ENCODE data around the gene ANKRD23.

The ANKRD23 gene

GRCh38 chr2:96832754-96833507 lies 10.9 kb downstream of the ANKRD23 start:
- no peak for DNase-seq

- DNase-seq, result no peak
These were observed 11.4 kb downstream of the ANKRD23 start for GRCh38 chr2:96832408-96832753.

- DNase-seq, result no peak
These were observed 12.1 kb downstream of the ANKRD23 start for GRCh38 chr2:96831679-96832078.

GRCh38 chr2:96830044-96830562 lies 13.7 kb downstream of the ANKRD23 start:
- DNase-seq, result no peak

GRCh38 chr2:96828874-96829273 lies 14.9 kb downstream of the ANKRD23 start:
- DNase-seq, result no peak

GRCh38 chr2:96828436-96828835 lies 15.4 kb downstream of the ANKRD23 start:
- no peak for DNase-seq

- DNase-seq, result no peak
These were observed 17.1 kb downstream of the ANKRD23 start for GRCh38 chr2:96826546-96827278.

- no peak for DNase-seq
These were observed 18.8 kb downstream of the ANKRD23 start for GRCh38 chr2:96825057-96825456.

GRCh38 chr2:96824079-96824870 lies 19.5 kb downstream of the ANKRD23 start:
- DNase-seq, result no peak

GRCh38 chr2:96823198-96823597 lies 20.6 kb downstream of the ANKRD23 start:
- DNase-seq, result no peak

- DNase-seq, result no peak
These were observed 21.0 kb downstream of the ANKRD23 start for GRCh38 chr2:96822786-96823185.

- no peak for DNase-seq
These were observed 22.6 kb downstream of the ANKRD23 start for GRCh38 chr2:96821113-96821675.

- DNase-seq, result no peak
These were observed 23.8 kb downstream of the ANKRD23 start for GRCh38 chr2:96819876-96820511.

GRCh38 chr2:96819128-96819875 lies 24.5 kb downstream of the ANKRD23 start:
- DNase-seq, result no peak

GRCh38 chr2:96817882-96818281 lies 25.9 kb downstream of the ANKRD23 start:
- DNase-seq, result no peak

- DNase-seq, result no peak
These were observed 26.8 kb downstream of the ANKRD23 start for GRCh38 chr2:96816836-96817702.

GRCh38 chr2:96816127-96816835 lies 27.5 kb downstream of the ANKRD23 start, which contains the start of gene CNNM3:
Gene CNNM3, plus strand, starts transcription at chr2:96816268. Its CDS starts 10 bp downstream, at chr2:96816278.
- peak; percentile 97 for DNase-seq

GRCh38 chr2:96815326-96816126 lies 28.3 kb downstream of the ANKRD23 start:
- peak; percentile 14 for DNase-seq

GRCh38 chr2:96813656-96814055 lies 30.2 kb downstream of the ANKRD23 start:
- no peak for DNase-seq
